ENCODE measurements around the gene PDZD7. TPM values are rescaled to one million over a fixed set of nuclear protein-coding genes. Genes with fewer than 3 reads are reported as not detected.
"Not testable (repeated sequence)": the region's sequence is repeated elsewhere in the genome, so short reads cannot be mapped to it uniquely, and the experiment has no call there.

Gene PDZD7
- total RNA-seq, 1 donor from 2014 or later = 0.27 TPM

GRCh38 chr10:100977436-100977835, 53.5 kb downstream of the PDZD7 start:
- TF ChIP-seq, protein P1, sequence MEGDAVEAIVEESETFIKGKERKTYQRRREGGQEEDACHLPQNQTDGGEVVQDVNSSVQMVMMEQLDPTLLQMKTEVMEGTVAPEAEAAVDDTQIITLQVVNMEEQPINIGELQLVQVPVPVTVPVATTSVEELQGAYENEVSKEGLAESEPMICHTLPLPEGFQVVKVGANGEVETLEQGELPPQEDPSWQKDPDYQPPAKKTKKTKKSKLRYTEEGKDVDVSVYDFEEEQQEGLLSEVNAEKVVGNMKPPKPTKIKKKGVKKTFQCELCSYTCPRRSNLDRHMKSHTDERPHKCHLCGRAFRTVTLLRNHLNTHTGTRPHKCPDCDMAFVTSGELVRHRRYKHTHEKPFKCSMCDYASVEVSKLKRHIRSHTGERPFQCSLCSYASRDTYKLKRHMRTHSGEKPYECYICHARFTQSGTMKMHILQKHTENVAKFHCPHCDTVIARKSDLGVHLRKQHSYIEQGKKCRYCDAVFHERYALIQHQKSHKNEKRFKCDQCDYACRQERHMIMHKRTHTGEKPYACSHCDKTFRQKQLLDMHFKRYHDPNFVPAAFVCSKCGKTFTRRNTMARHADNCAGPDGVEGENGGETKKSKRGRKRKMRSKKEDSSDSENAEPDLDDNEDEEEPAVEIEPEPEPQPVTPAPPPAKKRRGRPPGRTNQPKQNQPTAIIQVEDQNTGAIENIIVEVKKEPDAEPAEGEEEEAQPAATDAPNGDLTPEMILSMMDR (IDR thresholded peaks at IDR 0.05; ENCODE audit: borderline replicate concordance) = no peak
- intact Hi-C loops (cut with micrococcal nuclease) = no loop called here
- no peak for DNase-seq
- H3K36me3 ChIP-seq = peaks cover 34% of the 10 kb centered on the region
- no peak overlapping the region for H3K4me3 ChIP-seq
- no peaks in the 10 kb centered on the region for H3K27me3 ChIP-seq (ENCODE audit: low read depth)
- H3K4me1 ChIP-seq = no peaks in the 10 kb centered on the region
- no peaks in the 10 kb centered on the region for H3K9me3 ChIP-seq (replicated peaks)
- no peak overlapping the region for H3K27ac ChIP-seq (replicated peaks)

DNA sequence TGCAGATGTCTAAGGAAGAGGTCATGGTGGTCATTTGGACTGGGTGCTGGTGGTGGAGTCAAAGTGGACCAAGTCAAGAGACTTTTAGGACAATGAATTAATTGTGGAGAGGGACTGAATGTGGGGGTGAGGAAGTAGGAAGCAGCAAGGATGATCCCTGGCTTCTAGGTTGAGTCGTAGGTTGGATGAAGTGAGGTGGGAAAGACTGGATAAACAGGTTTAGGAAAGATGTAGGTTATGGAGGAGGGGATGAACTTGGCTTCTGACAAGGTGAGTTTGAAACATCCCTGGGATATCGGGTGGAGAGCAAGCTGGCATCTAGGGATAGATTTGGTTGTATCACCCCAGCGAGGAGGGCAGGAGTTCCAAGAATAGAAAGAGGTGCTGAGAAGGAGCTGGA, 54.0 kb downstream of the PDZD7 start:
- Histone ChIP-seq H3K4me1 (no peaks in the 10 kb centered on the region), H3K4me3 (no peak overlapping the region), H3K9me3 (replicated peaks) (no peaks in the 10 kb centered on the region), H3K27me3 (ENCODE audit: low read depth) (no peaks in the 10 kb centered on the region), H3K27ac (replicated peaks) (no peak overlapping the region), H3K36me3 (peaks cover 34% of the 10 kb centered on the region)
- DNase-seq = no peak
- intact Hi-C loops (cut with micrococcal nuclease) = no loop called here
- TF ChIP-seq, protein P1 (IDR thresholded peaks at IDR 0.05; ENCODE audit: borderline replicate concordance) = no peak

GRCh38 chr10:100975397-100975796, 55.5 kb downstream of the PDZD7 start:
- H3K9me3 ChIP-seq (replicated peaks); intact Hi-C loops (cut with micrococcal nuclease); DNase-seq: not testable (repeated sequence)

DNA sequence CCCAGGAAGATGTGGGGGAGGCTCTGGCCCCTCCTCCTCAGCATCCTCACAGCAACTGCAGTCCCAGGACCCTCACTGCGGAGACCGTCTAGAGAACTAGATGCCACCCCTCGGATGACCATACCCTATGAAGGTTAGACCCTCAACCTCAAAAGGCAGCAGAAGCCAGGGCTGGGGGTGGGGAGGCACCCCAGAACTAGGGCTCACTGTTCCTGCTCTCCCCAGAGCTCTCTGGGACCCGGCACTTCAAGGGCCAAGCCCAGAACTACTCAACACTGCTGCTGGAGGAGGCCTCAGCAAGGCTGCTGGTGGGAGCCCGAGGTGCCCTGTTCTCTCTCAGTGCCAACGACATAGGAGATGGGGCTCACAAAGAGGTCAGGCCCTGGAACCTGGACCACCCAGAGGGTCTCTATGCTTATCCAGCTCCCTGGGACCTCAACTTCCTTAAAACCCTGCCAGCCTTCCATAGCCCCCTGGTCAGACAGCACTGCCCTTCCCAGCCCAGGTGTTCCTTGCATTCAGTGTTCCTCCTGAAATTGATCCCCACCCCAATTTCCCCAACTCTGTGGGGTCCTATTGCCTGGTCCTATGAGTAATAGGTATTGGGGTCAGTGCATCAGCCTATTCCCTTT, 57.9 kb downstream of the PDZD7 start:
- peaks cover 17% of the 10 kb centered on the region for H3K4me1 ChIP-seq
- TF ChIP-seq, protein P1 (IDR thresholded peaks at IDR 0.05; ENCODE audit: borderline replicate concordance) = no peak
- no peaks in the 10 kb centered on the region for H3K27me3 ChIP-seq (ENCODE audit: low read depth)
- H3K27ac ChIP-seq (replicated peaks) = no peak overlapping the region
- H3K4me3 ChIP-seq = no peak overlapping the region
- H3K9me3 ChIP-seq (replicated peaks) = no peaks in the 10 kb centered on the region
- no peak for DNase-seq
- peaks cover under 1% of the 10 kb centered on the region for H3K36me3 ChIP-seq
- intact Hi-C loops (cut with micrococcal nuclease) = no loop called here

More at GRCh38 chr10:100975397-100975796, 55.5 kb downstream of the PDZD7 start:
- not testable (repeated sequence) for H3K4me1 ChIP-seq; H3K4me3 ChIP-seq; H3K27ac ChIP-seq (replicated peaks); H3K27me3 ChIP-seq (ENCODE audit: low read depth)
- H3K36me3 ChIP-seq = peaks cover 23% of the 10 kb centered on the region

DNA sequence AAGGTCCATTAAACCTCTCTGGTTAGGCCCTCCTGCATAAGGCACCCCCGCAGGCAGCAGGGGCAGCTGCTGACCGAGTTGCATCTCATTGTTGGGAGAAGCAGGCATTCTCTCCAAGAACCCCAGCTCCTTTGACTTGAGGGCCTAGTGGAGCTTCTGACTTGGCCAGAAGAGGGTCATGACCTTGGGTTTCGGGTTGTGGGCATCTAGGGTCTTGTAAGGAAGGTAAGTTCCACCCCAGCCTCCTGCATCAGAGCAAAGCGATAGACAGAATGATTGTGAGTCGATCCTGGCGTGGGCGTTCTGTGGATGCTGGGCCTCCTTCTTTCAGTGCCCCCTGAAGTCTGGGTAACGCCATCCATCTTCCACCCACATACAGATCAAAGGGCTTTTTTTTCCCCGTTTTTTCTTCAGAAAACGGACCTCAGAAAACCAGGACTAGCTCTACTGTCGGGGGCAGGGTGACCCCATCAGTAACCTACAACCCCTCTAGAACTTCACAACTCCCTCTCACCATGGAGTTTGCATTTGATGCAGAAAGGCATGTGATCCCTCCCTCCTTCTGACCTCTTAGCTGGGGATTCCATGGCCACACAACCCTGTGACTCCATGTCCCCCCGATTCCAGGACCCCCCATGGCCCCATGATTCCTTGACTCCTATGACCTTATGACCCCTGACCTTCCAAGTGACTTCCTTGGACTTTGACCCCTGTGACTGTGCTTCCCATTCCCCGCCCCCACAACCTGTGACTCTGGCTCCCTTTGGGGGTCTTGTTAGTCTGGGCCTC, 58.6 kb downstream of the PDZD7 start:
- intact Hi-C loops (cut with micrococcal nuclease) = no loop called here
- H3K27ac ChIP-seq (replicated peaks) = no peak overlapping the region
- H3K27me3 ChIP-seq (ENCODE audit: low read depth) = no peaks in the 10 kb centered on the region
- peaks cover 17% of the 10 kb centered on the region for H3K4me1 ChIP-seq
- H3K4me3 ChIP-seq = no peak overlapping the region
- no peaks in the 10 kb centered on the region for H3K9me3 ChIP-seq (replicated peaks)
- DNase-seq = no peak
- TF ChIP-seq, protein P1 (IDR thresholded peaks at IDR 0.05; ENCODE audit: borderline replicate concordance) = no peak
- H3K36me3 ChIP-seq = no peaks in the 10 kb centered on the region
